ENCODE results near the gene KCNJ15.

KCNJ15 gene

GRCh38 chr21:38265166-38265565, 8.4 kb downstream of the KCNJ15 start:
- H3K4me3 ChIP-seq (replicated peaks in 1 of 2; ENCODE audit: low read depth in 2 of 2, low read length in 2 of 2): no peak overlapping the region
- no peak for DNase-seq (ENCODE audit: low read depth in 2 of 2)
- TF ChIP-seq, protein P1, sequence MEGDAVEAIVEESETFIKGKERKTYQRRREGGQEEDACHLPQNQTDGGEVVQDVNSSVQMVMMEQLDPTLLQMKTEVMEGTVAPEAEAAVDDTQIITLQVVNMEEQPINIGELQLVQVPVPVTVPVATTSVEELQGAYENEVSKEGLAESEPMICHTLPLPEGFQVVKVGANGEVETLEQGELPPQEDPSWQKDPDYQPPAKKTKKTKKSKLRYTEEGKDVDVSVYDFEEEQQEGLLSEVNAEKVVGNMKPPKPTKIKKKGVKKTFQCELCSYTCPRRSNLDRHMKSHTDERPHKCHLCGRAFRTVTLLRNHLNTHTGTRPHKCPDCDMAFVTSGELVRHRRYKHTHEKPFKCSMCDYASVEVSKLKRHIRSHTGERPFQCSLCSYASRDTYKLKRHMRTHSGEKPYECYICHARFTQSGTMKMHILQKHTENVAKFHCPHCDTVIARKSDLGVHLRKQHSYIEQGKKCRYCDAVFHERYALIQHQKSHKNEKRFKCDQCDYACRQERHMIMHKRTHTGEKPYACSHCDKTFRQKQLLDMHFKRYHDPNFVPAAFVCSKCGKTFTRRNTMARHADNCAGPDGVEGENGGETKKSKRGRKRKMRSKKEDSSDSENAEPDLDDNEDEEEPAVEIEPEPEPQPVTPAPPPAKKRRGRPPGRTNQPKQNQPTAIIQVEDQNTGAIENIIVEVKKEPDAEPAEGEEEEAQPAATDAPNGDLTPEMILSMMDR (IDR thresholded peaks at IDR 0.05; ENCODE audit: low read depth, low read length): no peak

DNA sequence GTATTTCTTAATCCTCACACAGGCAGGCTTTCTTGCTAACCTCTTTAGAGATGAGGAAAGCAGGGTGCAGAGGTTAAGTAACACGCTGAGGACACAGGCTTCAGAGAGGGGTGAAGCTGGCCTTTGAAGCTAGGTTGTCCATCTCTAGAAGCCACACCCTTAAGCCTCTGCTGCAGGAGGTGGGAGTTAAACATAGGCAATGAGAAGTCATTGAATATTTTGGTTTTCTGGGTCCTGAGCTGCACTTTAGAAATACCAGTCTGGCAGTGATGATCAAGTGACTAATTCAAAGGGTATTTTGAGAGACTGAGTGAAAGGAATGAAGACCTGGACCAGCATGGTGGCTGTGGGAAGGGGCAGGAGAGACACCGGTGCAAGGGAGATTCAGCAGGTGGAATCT, 9.9 kb downstream of the KCNJ15 start:
- DNase-seq (ENCODE audit: low read depth in 2 of 2): peak; percentile 39 to 83
- TF ChIP-seq, protein P1 (IDR thresholded peaks at IDR 0.05; ENCODE audit: low read depth, low read length): no peak
- H3K4me3 ChIP-seq (replicated peaks in 1 of 2; ENCODE audit: low read depth in 2 of 2, low read length in 2 of 2): no peak overlapping the region

DNA sequence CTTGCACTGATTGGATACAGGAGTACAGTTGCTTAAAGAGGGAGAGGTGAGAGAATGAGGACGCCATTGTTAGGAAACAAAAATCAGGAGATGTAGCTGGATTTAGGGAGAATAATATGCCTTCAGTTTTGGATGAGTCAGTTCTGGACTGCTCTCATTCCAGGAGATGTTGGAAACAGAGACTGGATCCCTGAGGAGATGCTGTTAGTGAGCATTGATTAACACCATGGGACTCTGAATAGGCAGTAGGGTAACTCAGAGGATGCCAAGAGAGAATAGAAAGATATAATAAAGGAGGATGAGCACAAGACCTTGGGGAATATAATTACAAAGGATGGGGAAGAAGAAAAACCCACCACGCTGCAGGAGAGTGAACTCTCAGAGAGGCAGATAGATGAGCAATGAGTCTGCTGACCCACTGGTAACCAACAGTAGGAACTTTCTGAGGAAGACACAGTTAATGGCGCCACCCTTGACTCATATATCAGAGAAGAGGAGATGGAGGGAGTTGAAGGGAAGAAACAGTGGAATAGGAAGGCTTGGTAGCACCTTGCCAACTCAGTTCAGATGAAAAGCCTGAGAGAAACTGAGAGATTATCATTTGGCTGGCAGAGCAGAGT, 10.5 kb downstream of the KCNJ15 start:
- H3K4me3 ChIP-seq (replicated peaks in 1 of 2; ENCODE audit: low read depth in 2 of 2, low read length in 2 of 2): no peak overlapping the region

DNA sequence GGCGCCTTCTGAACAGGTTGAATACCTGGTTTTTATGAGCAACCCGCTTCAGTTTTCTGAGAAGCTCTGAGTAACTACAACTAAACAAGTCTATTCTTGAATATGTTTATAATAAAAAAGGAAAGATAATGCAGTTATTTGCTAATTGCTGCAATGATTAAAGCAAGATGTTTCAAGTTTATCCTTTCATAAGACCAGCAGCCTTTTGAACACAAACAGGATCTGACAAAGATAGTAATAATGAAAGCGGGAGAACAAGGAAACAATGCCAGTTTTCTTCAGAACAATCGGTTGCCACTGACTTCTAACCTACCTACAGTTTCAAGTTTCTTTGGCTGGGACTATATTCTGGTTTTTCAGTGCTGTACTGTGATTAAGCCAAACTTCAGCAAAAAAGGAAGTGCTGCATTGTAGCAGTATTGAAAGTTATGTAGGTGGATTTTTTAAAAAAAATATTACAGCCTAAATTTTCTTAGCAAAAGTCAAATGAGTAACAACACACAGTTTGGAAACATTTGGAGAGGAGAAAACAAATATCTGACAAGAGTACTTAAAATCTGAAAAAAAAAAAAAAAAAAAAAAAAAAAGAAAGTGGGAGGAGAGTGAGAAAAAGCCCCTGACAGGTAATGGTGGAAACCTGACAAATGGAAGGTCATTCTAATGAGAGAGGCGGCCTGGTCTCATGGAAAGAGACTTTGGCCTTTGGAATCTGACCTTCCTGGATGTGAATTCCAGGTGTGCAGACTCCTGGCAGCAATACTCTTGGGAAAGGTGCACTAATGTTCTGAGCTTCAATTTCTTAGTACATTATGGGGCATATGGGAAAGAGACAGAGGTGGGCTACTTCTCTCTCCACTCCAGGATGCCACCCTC, 11.4 kb downstream of the KCNJ15 start:
- H3K4me3 ChIP-seq (replicated peaks in 1 of 2; ENCODE audit: low read depth in 2 of 2, low read length in 2 of 2): no peak overlapping the region
- TF ChIP-seq, protein P1 (IDR thresholded peaks at IDR 0.05; ENCODE audit: low read depth, low read length): no peak
- peak in 1 of 2 donors; percentile 40 for DNase-seq (ENCODE audit: low read depth in 2 of 2)

More for the DNA sequence above, 10.5 kb downstream of the KCNJ15 start:
- TF ChIP-seq, protein P1 (IDR thresholded peaks at IDR 0.05; ENCODE audit: low read depth, low read length): no peak
- peak in 1 of 2 donors; percentile 59 for DNase-seq (ENCODE audit: low read depth in 2 of 2)

- TF ChIP-seq, protein P1 (IDR thresholded peaks at IDR 0.05; ENCODE audit: low read depth, low read length): no peak
- no peak for DNase-seq (ENCODE audit: low read depth in 2 of 2)
- H3K4me3 ChIP-seq (replicated peaks in 1 of 2; ENCODE audit: low read depth in 2 of 2, low read length in 2 of 2): no peak overlapping the region
Observed at GRCh38 chr21:38268864-38269575, 12.2 kb downstream of the KCNJ15 start.

DNA sequence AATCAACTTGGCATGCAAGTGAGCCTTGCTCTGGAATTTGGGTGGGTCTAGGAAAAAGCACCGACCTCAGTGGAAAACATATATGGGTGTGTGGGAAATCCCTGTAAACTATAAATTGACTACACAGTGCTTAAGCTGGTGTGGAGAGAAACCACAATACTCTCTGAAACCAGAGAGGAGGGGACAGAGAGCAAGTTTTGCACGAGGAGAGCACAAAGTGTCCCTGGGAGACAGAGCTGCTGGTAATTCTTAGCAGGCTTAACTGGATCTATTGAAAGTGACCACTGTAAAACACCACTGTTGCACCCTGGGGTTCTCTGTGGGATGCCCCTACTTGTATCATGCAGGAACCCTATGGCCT, 12.8 kb downstream of the KCNJ15 start:
- no peak overlapping the region for H3K4me3 ChIP-seq (replicated peaks in 1 of 2; ENCODE audit: low read depth in 2 of 2, low read length in 2 of 2)
- TF ChIP-seq, protein P1 (IDR thresholded peaks at IDR 0.05; ENCODE audit: low read depth, low read length): no peak
- no peak for DNase-seq (ENCODE audit: low read depth in 2 of 2)

Data from cardiac fibroblast (primary cell).